T-helper 2 cell treated with Interferon-gamma antibody and Interleukin-4, amounts not matched to agents 5 μg/mL and 100 μg/mL, for 36 hours (primary cell): ENCODE measurements around the gene EEFSEC.

Experiments
- DNase-seq: peaks from one replicate; pipeline ENCODE4 v3.0.0; 2021; ENCODE audit warnings: low spot score
- H3K27ac Mint-ChIP-seq: one replicate; pipeline ENCODE4 v1.8.0; 2021; ENCODE audit warnings: mild to moderate bottlenecking, mixed read lengths
- H3K27me3 Mint-ChIP-seq: one replicate; pipeline ENCODE4 v1.8.0; 2021; ENCODE audit warnings: low read depth, mixed read lengths
- H3K36me3 Mint-ChIP-seq: one replicate; pipeline ENCODE4 v1.8.0; 2021; ENCODE audit warnings: low read depth, mixed read lengths
- H3K4me1 Mint-ChIP-seq: one replicate; pipeline ENCODE4 v1.8.0; 2021; ENCODE audit warnings: low read depth, mixed read lengths
- H3K4me3 Mint-ChIP-seq: one replicate; pipeline ENCODE4 v1.8.0; 2022; ENCODE audit warnings: mild to moderate bottlenecking, moderate library complexity, mixed read lengths
- H3K9me3 Mint-ChIP-seq: one replicate; pipeline ENCODE4 v1.8.0; 2021; ENCODE audit warnings: mixed read lengths

Gene EEFSEC

DNA sequence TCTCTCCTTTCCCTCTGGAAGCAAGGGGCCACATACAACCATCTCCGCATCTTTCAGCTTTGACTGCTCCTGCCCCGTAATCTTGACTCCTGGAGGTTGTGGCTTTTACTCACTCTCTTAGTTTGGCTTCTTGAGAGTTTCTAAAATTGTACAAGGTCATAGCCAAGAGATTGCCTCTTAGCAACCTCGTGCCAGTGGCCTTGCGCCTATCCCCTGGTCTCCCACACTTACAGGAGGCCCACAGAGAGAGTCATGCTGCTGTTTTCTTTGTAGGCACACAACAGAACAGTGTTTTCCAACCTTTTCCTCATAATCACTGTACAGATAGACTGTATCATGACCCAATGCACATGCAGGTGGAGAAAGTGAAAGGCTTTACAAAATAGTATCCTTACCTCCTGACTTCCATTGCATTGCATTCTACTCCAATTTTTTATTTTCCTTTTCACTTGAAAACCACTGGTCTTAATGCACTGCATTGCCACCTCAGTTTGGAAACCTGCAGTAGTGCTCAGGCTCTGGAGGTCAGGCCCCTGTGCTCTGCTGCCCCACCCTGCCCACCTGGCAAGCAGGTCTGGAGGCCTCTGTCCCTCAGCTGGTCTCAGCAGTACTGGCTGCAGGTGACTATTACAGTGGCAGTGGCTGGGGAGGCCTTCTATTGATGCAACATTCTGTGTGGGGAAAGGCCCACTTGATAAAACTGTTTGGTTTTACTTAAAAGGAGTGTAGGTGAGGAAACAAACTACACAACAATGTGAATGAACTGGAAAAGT, 157.2 kb downstream of the EEFSEC start:
- Mint-ChIP-seq H3K9me3 (no peaks in the 10 kb centered on the region), H3K27me3 (no peaks in the 10 kb centered on the region), H3K4me3 (no peak overlapping the region), H3K27ac (no peak overlapping the region), H3K4me1 (no peaks in the 10 kb centered on the region), H3K36me3 (peaks cover 2% of the 10 kb centered on the region)
- DNase-seq: no peak

DNA sequence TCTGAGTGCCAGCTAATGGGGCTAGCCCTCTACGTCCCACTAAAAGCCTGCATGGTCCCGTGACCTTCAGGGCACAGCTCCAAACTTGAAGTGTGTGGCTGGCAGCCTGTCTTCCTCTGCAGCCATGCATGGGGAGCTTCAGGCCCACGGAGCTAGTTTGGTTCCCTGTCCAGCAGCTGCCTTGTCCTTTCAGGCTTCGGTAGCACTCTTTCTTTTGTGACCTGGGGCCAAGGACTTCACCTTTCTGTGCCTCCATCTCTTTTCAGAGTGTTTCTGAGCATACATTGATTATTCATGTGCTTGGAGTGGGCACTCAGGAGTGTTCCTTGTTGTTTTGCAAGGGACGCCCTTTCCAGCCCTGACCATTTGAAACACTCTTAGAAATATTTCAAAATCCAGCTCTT, 158.2 kb downstream of the EEFSEC start:
- Mint-ChIP-seq H3K4me3 (no peak overlapping the region), H3K27ac (no peak overlapping the region), H3K4me1 (peaks cover 6% of the 10 kb centered on the region), H3K9me3 (no peaks in the 10 kb centered on the region), H3K27me3 (no peaks in the 10 kb centered on the region), H3K36me3 (peaks cover 2% of the 10 kb centered on the region)
- no peak for DNase-seq

DNA sequence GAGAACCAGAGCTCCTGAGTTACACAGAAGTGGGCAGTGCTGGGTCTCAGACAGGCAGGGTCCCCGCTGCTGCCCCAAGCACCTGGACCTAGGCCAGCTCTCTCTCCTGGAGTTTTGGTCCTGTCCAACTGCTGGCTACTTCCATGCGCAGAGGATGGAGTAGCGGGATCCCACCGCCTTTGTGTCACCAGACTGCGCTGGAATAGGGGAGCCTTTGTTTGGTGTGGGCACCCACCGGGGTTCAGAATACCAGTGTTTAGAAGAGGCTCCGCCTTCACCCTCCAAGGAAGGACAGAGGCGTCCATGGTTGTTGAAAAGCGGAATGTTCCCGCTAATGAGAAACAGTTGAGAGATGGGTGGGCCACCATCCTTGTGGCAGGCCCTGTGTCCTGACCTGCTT, 159.0 kb downstream of the EEFSEC start:
- peaks cover 2% of the 10 kb centered on the region for H3K36me3 Mint-ChIP-seq
- H3K9me3 Mint-ChIP-seq: no peaks in the 10 kb centered on the region
- DNase-seq: no peak
- peaks cover 9% of the 10 kb centered on the region for H3K4me1 Mint-ChIP-seq
- no peak overlapping the region for H3K27ac Mint-ChIP-seq
- H3K27me3 Mint-ChIP-seq: no peaks in the 10 kb centered on the region
- H3K4me3 Mint-ChIP-seq: no peak overlapping the region

DNA sequence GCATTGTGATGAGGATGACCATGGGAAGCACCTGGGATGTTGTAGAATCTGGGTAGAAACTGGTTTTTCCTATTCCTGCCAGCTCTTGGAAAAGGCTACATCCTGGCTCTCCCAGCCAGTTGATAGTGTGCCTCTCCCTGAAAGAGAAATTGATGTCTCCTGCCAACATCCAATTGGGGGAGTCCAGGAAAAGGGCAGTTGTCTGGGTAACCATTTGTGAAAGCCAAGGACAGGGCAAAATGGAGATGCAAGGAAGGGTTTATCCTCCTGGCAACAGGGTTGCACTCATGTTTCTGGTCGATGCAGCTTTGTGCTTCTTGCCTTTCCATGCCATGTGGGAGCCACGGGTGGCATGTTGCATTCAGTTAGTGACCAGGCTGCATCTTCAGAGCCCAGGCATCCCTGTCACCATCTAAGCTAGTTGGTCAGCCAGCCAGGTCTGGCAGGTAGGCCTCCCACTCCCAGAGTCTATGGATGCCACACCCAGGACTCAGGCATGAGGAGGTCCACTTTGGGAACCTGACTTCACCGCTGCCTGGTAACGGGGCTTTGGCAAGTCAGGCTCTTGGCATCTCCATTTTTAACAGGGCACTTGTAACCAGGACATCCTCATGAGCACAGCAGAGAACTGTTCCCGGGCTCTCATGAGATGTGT, 159.9 kb downstream of the EEFSEC start:
- H3K4me3 Mint-ChIP-seq: no peak overlapping the region
- no peaks in the 10 kb centered on the region for H3K27me3 Mint-ChIP-seq
- H3K36me3 Mint-ChIP-seq: peaks cover 2% of the 10 kb centered on the region
- H3K9me3 Mint-ChIP-seq: no peaks in the 10 kb centered on the region
- H3K4me1 Mint-ChIP-seq: peaks cover 9% of the 10 kb centered on the region
- no peak overlapping the region for H3K27ac Mint-ChIP-seq
- DNase-seq: no peak

DNA sequence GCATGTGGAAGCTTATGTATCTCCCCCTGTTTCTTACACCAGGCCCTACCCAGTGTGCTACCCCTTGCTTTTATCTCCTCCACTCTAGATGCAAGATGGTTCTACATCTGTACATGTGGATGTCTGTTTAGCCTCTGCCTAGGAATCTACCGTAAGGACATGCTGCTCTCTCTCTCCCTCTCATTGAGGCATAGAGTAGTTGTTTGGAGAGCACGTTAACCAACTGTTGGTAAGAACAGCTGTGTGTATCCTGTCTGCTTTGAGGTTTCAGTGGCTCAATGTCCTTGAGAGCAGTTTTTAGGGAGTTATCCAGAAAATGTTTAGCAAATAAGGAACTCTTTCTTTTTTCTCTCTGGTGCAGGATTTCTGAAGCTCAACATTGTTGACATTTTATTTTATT, 160.7 kb downstream of the EEFSEC start:
- Mint-ChIP-seq H3K4me1 (peaks cover 9% of the 10 kb centered on the region), H3K9me3 (no peaks in the 10 kb centered on the region), H3K27me3 (no peaks in the 10 kb centered on the region), H3K27ac (no peak overlapping the region), H3K4me3 (no peak overlapping the region), H3K36me3 (peaks cover 2% of the 10 kb centered on the region)
- no peak for DNase-seq

DNA sequence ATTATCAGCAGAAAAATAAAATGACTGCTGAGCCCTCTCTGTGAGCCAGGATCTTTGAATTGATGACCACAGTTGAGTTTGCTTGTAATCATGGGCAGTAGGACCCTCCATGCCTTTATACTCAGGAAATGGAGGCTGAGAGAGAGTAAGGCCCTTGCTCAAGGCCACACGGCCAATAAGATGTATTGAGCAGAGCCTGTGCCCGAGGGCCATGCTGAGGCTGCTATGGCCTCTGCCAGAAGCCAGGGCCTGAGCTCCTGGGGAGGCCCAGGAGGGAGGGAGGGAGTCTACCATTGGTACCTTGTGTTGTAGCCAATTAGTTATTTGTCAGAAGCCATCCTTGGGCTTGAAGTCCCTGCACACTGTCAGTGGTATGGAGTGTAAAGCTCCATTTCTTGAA, 162.0 kb downstream of the EEFSEC start:
- Mint-ChIP-seq H3K4me1 (peaks cover 9% of the 10 kb centered on the region), H3K9me3 (no peaks in the 10 kb centered on the region), H3K4me3 (no peak overlapping the region), H3K36me3 (peaks cover 2% of the 10 kb centered on the region), H3K27ac (no peak overlapping the region), H3K27me3 (no peaks in the 10 kb centered on the region)
- no peak for DNase-seq

DNA sequence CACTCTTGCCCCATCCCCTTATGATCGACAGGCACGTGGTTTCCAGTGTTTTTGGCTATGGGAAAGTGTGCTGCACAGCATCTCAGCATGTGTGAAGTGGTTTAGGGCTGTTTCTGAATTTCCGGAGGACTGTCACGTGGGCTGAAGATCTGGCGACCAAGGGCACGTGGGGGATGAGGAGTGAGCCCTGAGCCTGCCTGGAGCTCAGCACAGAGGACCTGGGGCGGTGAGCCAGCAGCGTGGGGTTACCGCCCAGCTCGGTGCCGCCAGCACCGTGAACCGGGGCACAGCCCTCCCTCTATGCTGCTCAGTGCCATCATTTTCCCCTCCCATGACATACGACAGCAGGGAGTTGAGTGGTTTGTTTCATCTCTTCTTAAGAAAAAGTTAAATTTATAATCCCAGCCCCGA, 163.2 kb downstream of the EEFSEC start:
- Mint-ChIP-seq H3K4me3 (peak overlapping the region; percentile 31), H3K4me1 (peaks cover 9% of the 10 kb centered on the region), H3K27me3 (no peaks in the 10 kb centered on the region), H3K9me3 (no peaks in the 10 kb centered on the region), H3K27ac (peak overlapping the region; percentile 46), H3K36me3 (no peaks in the 10 kb centered on the region)
- peak; percentile 25 for DNase-seq

DNA sequence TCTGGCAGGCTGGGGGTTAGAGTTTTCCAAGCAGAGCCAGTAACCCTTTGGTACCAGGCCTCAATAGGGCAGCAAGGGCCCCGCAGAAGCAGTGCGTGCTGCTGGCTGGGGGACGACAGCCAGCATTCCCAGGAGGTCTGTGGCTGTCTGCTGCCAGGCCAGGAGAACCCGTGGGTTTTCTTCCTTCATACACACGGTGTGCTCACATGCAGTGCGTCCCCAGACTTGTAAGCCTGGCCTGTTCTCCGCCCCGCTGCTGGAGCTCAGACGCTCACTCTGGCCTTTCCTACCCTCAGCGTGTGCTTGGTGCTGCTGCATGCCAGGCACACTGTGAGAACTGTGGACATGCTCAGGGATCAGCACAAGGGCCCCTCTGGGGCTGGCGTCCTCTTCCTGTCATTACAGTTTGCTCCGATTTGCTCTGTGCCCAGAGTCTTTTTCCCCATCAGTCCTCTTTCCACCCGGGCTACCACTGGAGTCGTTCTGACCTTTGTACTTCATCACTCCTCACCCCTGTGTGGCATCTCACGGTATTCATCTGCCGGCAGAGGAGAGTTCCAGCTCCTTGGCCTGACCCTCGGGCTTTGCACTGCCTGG, 163.9 kb downstream of the EEFSEC start:
- no peaks in the 10 kb centered on the region for H3K9me3 Mint-ChIP-seq
- H3K4me1 Mint-ChIP-seq: peaks cover 9% of the 10 kb centered on the region
- H3K4me3 Mint-ChIP-seq: no peak overlapping the region
- no peak overlapping the region for H3K27ac Mint-ChIP-seq
- no peaks in the 10 kb centered on the region for H3K36me3 Mint-ChIP-seq
- no peak for DNase-seq
- H3K27me3 Mint-ChIP-seq: no peaks in the 10 kb centered on the region

DNA sequence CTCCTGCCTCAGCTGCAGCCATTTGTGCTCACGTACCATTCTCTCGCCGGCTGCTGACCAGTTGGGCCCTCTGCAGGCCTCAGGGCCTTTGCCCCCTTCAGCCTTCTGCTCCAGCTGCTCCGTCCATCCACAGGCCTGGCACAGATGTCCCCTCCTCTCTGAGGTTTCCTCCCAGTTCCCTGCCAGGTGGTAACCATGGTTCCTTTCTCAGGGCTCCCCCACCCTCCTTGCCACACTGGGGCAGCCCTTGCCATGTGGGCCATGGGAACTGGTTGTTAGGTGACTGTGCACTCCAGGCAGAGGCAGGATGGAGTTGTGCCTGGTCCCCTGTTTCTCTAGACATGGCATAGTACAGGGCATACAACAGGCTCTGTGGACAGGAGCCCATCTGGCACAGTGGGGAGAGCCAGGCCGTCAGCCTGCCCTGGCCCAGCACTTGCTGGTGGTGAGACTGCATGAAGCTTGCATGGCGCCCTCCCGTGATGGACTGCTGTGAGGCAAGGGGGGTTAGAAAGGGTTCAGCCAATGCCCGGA, 164.5 kb downstream of the EEFSEC start:
- no peak for DNase-seq
- Mint-ChIP-seq H3K27me3 (no peaks in the 10 kb centered on the region), H3K36me3 (no peaks in the 10 kb centered on the region), H3K27ac (no peak overlapping the region), H3K9me3 (no peaks in the 10 kb centered on the region), H3K4me1 (peaks cover 9% of the 10 kb centered on the region), H3K4me3 (no peak overlapping the region)

DNA sequence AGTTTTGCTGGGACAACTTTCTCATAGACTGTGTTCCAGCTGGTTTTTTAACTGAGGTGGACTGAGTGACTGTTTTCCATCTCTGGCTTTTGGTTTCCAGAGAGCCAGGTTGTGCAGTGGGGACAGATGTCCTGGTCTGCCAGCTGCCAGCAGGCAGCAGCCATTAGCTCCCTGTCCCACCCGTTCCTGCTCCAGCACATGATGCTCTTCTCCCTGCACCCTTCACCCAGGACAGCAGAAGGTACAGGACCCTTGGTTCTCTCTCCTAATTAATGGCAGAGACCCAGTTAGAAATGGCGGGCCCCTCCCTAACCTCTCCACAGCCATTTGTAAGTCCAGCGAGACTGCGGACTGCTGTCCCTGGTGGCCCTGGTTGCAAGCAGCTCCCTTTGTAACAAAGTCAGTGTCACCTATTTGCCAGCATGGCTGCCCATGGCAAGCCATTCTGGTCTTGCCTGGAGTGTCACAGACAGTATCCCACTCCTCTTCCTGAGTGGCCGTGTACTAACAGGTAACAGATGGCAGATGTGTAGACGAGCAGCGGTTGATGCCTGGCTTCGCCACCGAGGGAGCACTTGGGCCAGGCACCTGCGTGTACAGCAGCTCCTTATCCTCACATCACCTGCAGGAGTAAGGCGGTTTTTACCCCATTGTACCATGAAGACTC, 165.1 kb downstream of the EEFSEC start:
- Mint-ChIP-seq H3K4me1 (peaks cover 9% of the 10 kb centered on the region), H3K36me3 (no peaks in the 10 kb centered on the region), H3K27me3 (no peaks in the 10 kb centered on the region), H3K27ac (no peak overlapping the region), H3K9me3 (no peaks in the 10 kb centered on the region), H3K4me3 (no peak overlapping the region)
- no peak for DNase-seq

DNA sequence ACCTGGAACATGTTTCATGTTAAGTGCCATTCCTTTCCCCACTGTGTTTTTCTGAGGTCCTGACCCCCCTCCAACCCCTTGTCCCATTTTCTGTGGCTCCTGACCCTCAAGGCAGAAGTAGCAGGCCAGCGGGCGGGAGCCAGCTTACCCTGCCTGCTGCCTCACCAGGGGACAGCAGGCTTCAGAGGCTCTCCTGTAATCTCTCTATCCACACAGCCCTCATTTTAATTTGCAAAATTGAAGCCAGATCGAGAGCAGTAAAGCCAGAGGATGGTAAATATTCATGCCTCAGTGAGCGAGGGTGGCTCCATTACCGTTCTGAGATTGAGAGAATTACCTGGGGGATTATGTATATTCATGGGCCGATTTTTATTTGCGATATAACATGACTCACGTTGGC, 165.8 kb downstream of the EEFSEC start:
- no peak for DNase-seq
- H3K36me3 Mint-ChIP-seq: no peaks in the 10 kb centered on the region
- no peak overlapping the region for H3K4me3 Mint-ChIP-seq
- no peaks in the 10 kb centered on the region for H3K9me3 Mint-ChIP-seq
- H3K27ac Mint-ChIP-seq: no peak overlapping the region
- H3K4me1 Mint-ChIP-seq: peaks cover 9% of the 10 kb centered on the region
- no peaks in the 10 kb centered on the region for H3K27me3 Mint-ChIP-seq

DNA sequence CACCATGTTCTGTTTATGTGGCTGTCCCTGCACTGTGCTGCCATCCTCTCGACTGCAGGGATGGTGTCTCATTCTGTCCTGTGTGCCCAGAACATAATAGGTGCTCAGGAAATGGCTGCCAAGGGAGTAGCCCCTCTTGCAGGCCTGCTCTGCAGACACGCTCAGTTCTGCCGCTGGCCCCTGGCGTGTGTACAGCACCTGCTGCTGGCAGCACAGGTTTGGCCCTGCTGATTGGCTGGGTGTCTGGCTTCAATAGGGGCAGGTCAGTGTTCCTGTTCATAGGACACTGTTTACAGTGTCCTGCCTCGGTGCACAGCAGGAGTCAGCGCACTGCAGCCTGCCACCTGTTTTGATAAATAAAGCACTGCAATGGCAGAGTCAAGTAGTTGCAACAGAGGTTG, 166.5 kb downstream of the EEFSEC start:
- H3K4me3 Mint-ChIP-seq: no peak overlapping the region
- H3K9me3 Mint-ChIP-seq: no peaks in the 10 kb centered on the region
- H3K27ac Mint-ChIP-seq: no peak overlapping the region
- no peak for DNase-seq
- no peaks in the 10 kb centered on the region for H3K27me3 Mint-ChIP-seq
- H3K4me1 Mint-ChIP-seq: peaks cover 9% of the 10 kb centered on the region
- H3K36me3 Mint-ChIP-seq: no peaks in the 10 kb centered on the region

DNA sequence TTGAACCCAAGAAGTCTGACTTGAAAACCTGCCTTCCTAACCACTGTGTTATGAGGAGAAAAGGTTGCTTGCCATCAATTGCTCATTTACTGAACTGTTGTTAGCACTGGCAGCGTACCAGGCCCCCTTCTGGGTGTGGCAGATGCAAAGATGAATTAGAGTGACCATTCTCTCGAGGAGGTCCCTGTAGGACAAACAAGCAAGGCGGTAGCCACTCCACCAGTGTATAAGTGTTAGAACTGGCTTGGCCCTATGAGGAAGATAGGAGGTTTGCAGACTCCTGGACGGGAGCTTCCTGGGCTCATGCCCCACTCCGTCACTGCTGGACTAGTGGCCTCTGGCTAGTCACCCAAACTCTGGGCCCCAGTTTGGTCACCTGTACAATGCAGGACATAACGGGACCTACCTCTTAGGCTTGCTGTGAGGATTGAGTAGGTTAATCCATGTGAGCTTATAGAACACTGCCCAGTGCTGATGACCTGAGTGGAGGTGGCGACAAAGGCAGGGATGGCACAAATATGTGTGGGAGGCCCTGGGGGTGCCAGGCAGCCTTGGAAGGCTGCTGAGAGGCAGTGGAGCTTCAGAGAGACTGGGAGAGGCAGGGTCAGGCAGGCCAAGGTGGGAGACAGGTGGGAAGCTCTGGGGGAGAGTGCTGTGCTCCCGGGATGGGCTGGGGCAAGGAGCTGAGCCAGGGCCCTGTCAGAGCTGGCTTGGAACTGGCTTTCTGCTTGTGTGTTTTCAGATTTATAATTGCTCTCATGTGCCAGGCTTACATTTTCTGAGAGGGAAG, 167.5 kb downstream of the EEFSEC start:
- no peak overlapping the region for H3K27ac Mint-ChIP-seq
- H3K4me1 Mint-ChIP-seq: peaks cover 9% of the 10 kb centered on the region
- DNase-seq: no peak
- H3K36me3 Mint-ChIP-seq: no peaks in the 10 kb centered on the region
- H3K4me3 Mint-ChIP-seq: no peak overlapping the region
- H3K9me3 Mint-ChIP-seq: no peaks in the 10 kb centered on the region
- H3K27me3 Mint-ChIP-seq: no peaks in the 10 kb centered on the region
